H9 (cell line): ENCODE data around the gene GPBAR1. TPM values are rescaled to one million over a fixed set of nuclear protein-coding genes. Genes with fewer than 3 reads are reported as not detected.
A peak's percentile ranks its signal among the peaks of the same experiment; 100 is the strongest.

Experiments
- DNase-seq: peaks from one replicate; pipeline ENCODE4 v3.0.0-alpha.2; 2017
- H2AFZ ChIP-seq: one replicate; pipeline ENCODE4 v1.6.1; 2013; ENCODE audit warnings: mild to moderate bottlenecking, low read length, control low read depth, moderate library complexity
- H2AK5ac ChIP-seq: 2 replicates; pipeline ENCODE4 v1.6.1; 2013; ENCODE audit warnings: low read length, control low read depth, mixed read lengths; ENCODE audit not compliant: insufficient read length
- H2BK120ac ChIP-seq: one replicate; pipeline ENCODE4 v1.6.1; 2013; ENCODE audit warnings: low read depth, mild to moderate bottlenecking, low read length, control low read depth, inconsistent platforms; ENCODE audit not compliant: poor library complexity, severe bottlenecking
- H2BK12ac ChIP-seq: 2 replicates; pipeline ENCODE4 v1.6.1; 2013; ENCODE audit warnings: low read length, control low read depth, mixed read lengths, low read depth; ENCODE audit not compliant: insufficient read length
- H2BK15ac ChIP-seq: 2 replicates; pipeline ENCODE4 v1.6.1; 2013; ENCODE audit warnings: low read depth, low read length, control low read depth
- H2BK20ac ChIP-seq: one replicate; pipeline ENCODE4 v1.6.1; 2013; ENCODE audit warnings: low read depth, mild to moderate bottlenecking, low read length, control low read depth, inconsistent platforms; ENCODE audit not compliant: poor library complexity, severe bottlenecking
- H2BK5ac ChIP-seq: 2 replicates; pipeline ENCODE4 v1.6.1; 2013; ENCODE audit warnings: low read length, control low read depth, mixed read lengths; ENCODE audit not compliant: insufficient read length
- H3K14ac ChIP-seq: 2 replicates; pipeline ENCODE4 v1.6.1; 2013; ENCODE audit warnings: low read length, control low read depth; ENCODE audit not compliant: insufficient read depth
- H3K18ac ChIP-seq: 2 replicates; pipeline ENCODE4 v1.6.1; 2013; ENCODE audit warnings: low read depth, mild to moderate bottlenecking, mixed read lengths, low read length, control low read depth; ENCODE audit not compliant: insufficient read length
- H3K23ac ChIP-seq: 2 replicates; pipeline ENCODE4 v1.6.1; 2013; ENCODE audit warnings: low read length, control low read depth, mixed read lengths, low read depth; ENCODE audit not compliant: insufficient read length
- H3K23me2 ChIP-seq: 2 replicates; pipeline ENCODE4 v1.6.1; 2013; ENCODE audit warnings: low read depth, mild to moderate bottlenecking, mixed read lengths, low read length, control low read depth; ENCODE audit not compliant: insufficient read length, poor library complexity, severe bottlenecking
- H3K27ac ChIP-seq: 2 replicates; pipeline ENCODE4 v1.5.1; 2013; ENCODE audit warnings: low read length, control low read depth, mixed read lengths, low read depth; ENCODE audit not compliant: insufficient read length
- H3K27me3 ChIP-seq: 2 replicates; pipeline ENCODE4 v1.6.1; 2013; ENCODE audit warnings: low read length, control low read depth, inconsistent platforms; ENCODE audit not compliant: insufficient read depth
- H3K4ac ChIP-seq: 2 replicates; pipeline ENCODE4 v1.6.1; 2013; ENCODE audit warnings: low read depth, mild to moderate bottlenecking, control low read depth, inconsistent platforms, low read length, moderate library complexity
- H3K4me1 ChIP-seq: 2 replicates; pipeline ENCODE4 v1.6.1; 2013; ENCODE audit warnings: low read length, control low read depth, inconsistent platforms; ENCODE audit not compliant: insufficient read depth
- H3K4me2 ChIP-seq: 2 replicates; pipeline ENCODE4 v1.6.1; 2013; ENCODE audit warnings: low read length, control low read depth, mixed read lengths; ENCODE audit not compliant: insufficient read length, insufficient read depth
- H3K56ac ChIP-seq: 2 replicates; pipeline ENCODE4 v1.6.1; 2013; ENCODE audit warnings: low read depth, mild to moderate bottlenecking, mixed read lengths, low read length, control low read depth; ENCODE audit not compliant: insufficient read length
- H3K79me1 ChIP-seq: 2 replicates; pipeline ENCODE4 v1.6.1; 2013; ENCODE audit warnings: low read depth, mild to moderate bottlenecking, moderate library complexity, low read length, control low read depth, inconsistent platforms; ENCODE audit not compliant: insufficient read depth, poor library complexity, severe bottlenecking
- H3K79me2 ChIP-seq: 2 replicates; pipeline ENCODE4 v1.6.1; 2013; ENCODE audit warnings: low read length, control low read depth, inconsistent platforms; ENCODE audit not compliant: insufficient read depth
- H3K9ac ChIP-seq: 2 replicates; pipeline ENCODE4 v1.6.1; 2013; ENCODE audit warnings: low read length, control low read depth, mixed read lengths; ENCODE audit not compliant: insufficient read length; ENCODE audit errors: extremely low read depth
- H3K9me3 ChIP-seq: one replicate; pipeline ENCODE4 v1.6.1; 2013; ENCODE audit warnings: low read depth, low read length, inconsistent platforms; ENCODE audit not compliant: control insufficient read depth
- H3T11ph ChIP-seq: one replicate; pipeline ENCODE4 v1.6.1; 2013; ENCODE audit warnings: mild to moderate bottlenecking, low read length, control low read depth, inconsistent platforms
- H4K20me1 ChIP-seq: one replicate; pipeline ENCODE4 v1.6.1; 2013; ENCODE audit not compliant: control insufficient read depth, insufficient read length, insufficient read depth
- H4K5ac ChIP-seq: 2 replicates; pipeline ENCODE4 v1.6.1; 2013; ENCODE audit warnings: low read depth, mild to moderate bottlenecking, mixed read lengths, low read length, control low read depth; ENCODE audit not compliant: insufficient read length
- H4K8ac ChIP-seq: replicated peaks from 2 replicates; pipeline ENCODE4 v1.6.1; 2013; ENCODE audit warnings: low read length, control low read depth, mixed read lengths, low read depth; ENCODE audit not compliant: insufficient read length
- H4K91ac ChIP-seq: 2 replicates; pipeline ENCODE4 v1.6.1; 2013; ENCODE audit warnings: low read depth, mild to moderate bottlenecking, moderate library complexity, mixed read lengths, low read length, control low read depth; ENCODE audit not compliant: insufficient read length
- H3K27ac Mint-ChIP-seq, 3 experiments: 2 replicates in 2 of 3; 3 replicates in 1 of 3; pipeline ENCODE4 v1.8.0; 2020 to 2021; ENCODE audit warnings: mixed read lengths in 3 of 3, mild to moderate bottlenecking in 1 of 3, moderate library complexity in 1 of 3
- H3K27me3 Mint-ChIP-seq: 2 replicates; pipeline ENCODE4 v1.8.0; 2021; ENCODE audit warnings: low read depth, mild to moderate bottlenecking, moderate library complexity, mixed read lengths
- H3K36me3 Mint-ChIP-seq, 3 experiments: 2 replicates in 2 of 3; 3 replicates in 1 of 3; pipeline ENCODE4 v1.8.0; 2020 to 2021; ENCODE audit warnings: low read depth in 3 of 3, mixed read lengths in 3 of 3; ENCODE audit not compliant: insufficient read depth in 1 of 3
- H3K4me1 Mint-ChIP-seq, 2 experiments: 2 replicates each; pipeline ENCODE4 v1.8.0; 2020; ENCODE audit warnings: mixed read lengths in 2 of 2
- H3K4me3 Mint-ChIP-seq, 2 experiments: 2 replicates in 1 of 2; 3 replicates in 1 of 2; pipeline ENCODE4 v1.8.0; 2020 to 2021; ENCODE audit warnings: mild to moderate bottlenecking in 2 of 2, mixed read lengths in 2 of 2, moderate library complexity in 1 of 2
- H3K9me3 Mint-ChIP-seq, 2 experiments: 2 replicates in 1 of 2; 3 replicates in 1 of 2; pipeline ENCODE4 v1.8.0; 2020; ENCODE audit warnings: mild to moderate bottlenecking in 2 of 2, mixed read lengths in 2 of 2, moderate library complexity in 1 of 2
- WGBS: extraction: QIAGEN DNeasy Blood & Tissue Kit; methylation state at CpG from one replicate; pipeline ENCODE4 v1.1.7; 2013; ENCODE audit warnings: missing lambda C conversion rate, low lambda C conversion rate, mixed read lengths; ENCODE audit not compliant: insufficient read length; ENCODE audit errors: extremely low coverage; 5-methylcytosine and 5-hydroxymethylcytosine counted together
- total RNA-seq: library from RNA; stranded (reverse); gene quantifications from 2 replicates; pipeline ENCODE4 v1.2.1, GENCODE V29; 2021
- TF ChIP-seq, protein P1 (sequence below): fragments of 200-600 bp; sonication (generic); conservative IDR thresholded peaks from 3 replicates; pipeline ENCODE4 v1.8.0; 2021; ENCODE audit warnings: antibody characterized with exemption, mild to moderate bottlenecking

Gene GPBAR1
- total RNA-seq, 1 experiment from 2014 or later: 0.44 TPM

DNA sequence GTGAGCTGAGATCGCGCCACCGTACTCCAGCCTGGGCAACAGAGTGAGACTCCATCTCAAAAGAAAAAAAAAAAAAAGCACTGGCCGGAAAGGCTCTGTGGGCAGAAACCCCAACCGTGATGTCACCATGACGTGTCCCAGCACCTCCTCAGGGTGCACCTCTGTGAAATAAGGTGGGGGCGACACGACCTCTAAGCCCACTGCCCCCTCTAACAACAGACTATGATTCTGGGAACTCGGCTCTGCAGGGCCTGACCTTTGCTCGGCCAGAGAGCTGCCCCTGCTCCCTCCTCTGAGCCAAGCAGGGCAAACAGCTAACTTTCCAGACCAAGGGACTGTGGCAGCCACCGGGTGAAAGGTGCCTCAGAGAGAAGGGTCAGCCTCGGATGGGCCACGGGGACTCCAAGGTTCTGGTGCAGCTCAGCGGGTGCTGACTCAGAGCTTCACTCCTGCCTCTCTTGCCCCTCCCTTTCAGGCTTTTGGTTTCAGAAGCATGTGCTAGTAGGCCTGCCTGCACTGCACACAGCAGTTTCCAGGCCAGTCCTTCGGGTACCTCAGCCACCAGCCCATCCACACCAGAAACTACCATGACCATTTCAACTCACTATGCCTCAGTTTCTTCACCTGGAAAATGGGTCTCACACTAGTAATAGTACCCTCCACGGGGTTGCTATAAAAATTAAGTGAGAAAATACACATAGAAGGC, 23.4 kb downstream of the GPBAR1 start:
- peaks cover 16% of the 10 kb centered on the region in 2 experiments for H3K4me1 Mint-ChIP-seq
- no peak overlapping the region for H3K4me2 ChIP-seq

More for the DNA sequence above, 23.4 kb downstream of the GPBAR1 start:
- TF ChIP-seq, protein P1, sequence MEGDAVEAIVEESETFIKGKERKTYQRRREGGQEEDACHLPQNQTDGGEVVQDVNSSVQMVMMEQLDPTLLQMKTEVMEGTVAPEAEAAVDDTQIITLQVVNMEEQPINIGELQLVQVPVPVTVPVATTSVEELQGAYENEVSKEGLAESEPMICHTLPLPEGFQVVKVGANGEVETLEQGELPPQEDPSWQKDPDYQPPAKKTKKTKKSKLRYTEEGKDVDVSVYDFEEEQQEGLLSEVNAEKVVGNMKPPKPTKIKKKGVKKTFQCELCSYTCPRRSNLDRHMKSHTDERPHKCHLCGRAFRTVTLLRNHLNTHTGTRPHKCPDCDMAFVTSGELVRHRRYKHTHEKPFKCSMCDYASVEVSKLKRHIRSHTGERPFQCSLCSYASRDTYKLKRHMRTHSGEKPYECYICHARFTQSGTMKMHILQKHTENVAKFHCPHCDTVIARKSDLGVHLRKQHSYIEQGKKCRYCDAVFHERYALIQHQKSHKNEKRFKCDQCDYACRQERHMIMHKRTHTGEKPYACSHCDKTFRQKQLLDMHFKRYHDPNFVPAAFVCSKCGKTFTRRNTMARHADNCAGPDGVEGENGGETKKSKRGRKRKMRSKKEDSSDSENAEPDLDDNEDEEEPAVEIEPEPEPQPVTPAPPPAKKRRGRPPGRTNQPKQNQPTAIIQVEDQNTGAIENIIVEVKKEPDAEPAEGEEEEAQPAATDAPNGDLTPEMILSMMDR: no peak
- H3K23me2 ChIP-seq: no peaks in the 10 kb centered on the region
- no peak for DNase-seq
- no peak overlapping the region for H4K5ac ChIP-seq
- H2AFZ ChIP-seq: no peak overlapping the region
- no peaks in the 10 kb centered on the region for H3K79me1 ChIP-seq
- no peak overlapping the region for H2BK5ac ChIP-seq
- no peak overlapping the region for H3K23ac ChIP-seq
- no peak overlapping the region for H3K18ac ChIP-seq
- no peaks in the 10 kb centered on the region for H3K9me3 ChIP-seq
- no peaks in the 10 kb centered on the region for H3K27me3 ChIP-seq
- no peaks in the 10 kb centered on the region for H4K20me1 ChIP-seq
- no peaks in the 10 kb centered on the region for H3K27me3 Mint-ChIP-seq
- H2AK5ac ChIP-seq: no peak overlapping the region
- H3K27ac Mint-ChIP-seq: peak overlapping the region in 1 of 3 experiments; percentile 77; a peak in 1 of 7 replicates
- no peak overlapping the region for H2BK120ac ChIP-seq
- no peak overlapping the region for H3K27ac ChIP-seq
- H2BK20ac ChIP-seq: no peak overlapping the region
- no CpG with 5 or more reads among the region's 16 CpGs for WGBS
- H2BK12ac ChIP-seq: no peak overlapping the region
- H4K8ac ChIP-seq: no peak overlapping the region
- no peak overlapping the region for H3K14ac ChIP-seq
- H2BK15ac ChIP-seq: no peak overlapping the region
- H3K9me3 Mint-ChIP-seq: no peaks in the 10 kb centered on the region; a peak in 1 of 5 replicates
- no peak overlapping the region for H4K91ac ChIP-seq
- no peak overlapping the region for H3T11ph ChIP-seq
- H3K4me1 ChIP-seq: peaks cover 3% of the 10 kb centered on the region; the same call in 1 of the 2 replicates
- H3K56ac ChIP-seq: no peak overlapping the region
- H3K4me3 Mint-ChIP-seq: no peak overlapping the region
- peaks cover 2 to 15% (median 14%) of the 10 kb centered on the region in 3 experiments; a peak in 6 of 7 replicates for H3K36me3 Mint-ChIP-seq
- no peak overlapping the region for H3K9ac ChIP-seq
- no peak overlapping the region for H3K4ac ChIP-seq
- H3K79me2 ChIP-seq: no peaks in the 10 kb centered on the region
